DND-41 (cell line): Measurements from ENCODE around the gene MORN1.
"Not testable (repeated sequence)": the region's sequence is repeated elsewhere in the genome, so short reads cannot be mapped to it uniquely, and the experiment has no call there.

Experiments
- ATAC-seq: fragments of 200-7000 bp; cut with Tn5 transposase; 3 replicates; pipeline ENCODE4 v1.9.1; 2021; ENCODE audit warnings: low read depth; ENCODE audit not compliant: insufficient read depth
- DNase-seq: peaks from one replicate; pipeline ENCODE4 v3.0.0-alpha.2; 2020
- H2AFZ ChIP-seq: 2 replicates; pipeline ENCODE4 v1.6.0; 2012; ENCODE audit warnings: low read depth, low read length
- H3K27ac ChIP-seq: 2 replicates; pipeline ENCODE4 v1.5.1; 2012; ENCODE audit warnings: low read length, inconsistent platforms
- H3K27me3 ChIP-seq: fragments of 200-600 bp; sonication (generic); 2 replicates; pipeline ENCODE4 v1.6.0; 2012; ENCODE audit warnings: low read length, mild to moderate bottlenecking, inconsistent platforms; ENCODE audit not compliant: insufficient read depth, poor library complexity
- H3K36me3 ChIP-seq: 2 replicates; pipeline ENCODE4 v1.5.1; 2012; ENCODE audit warnings: low read length, inconsistent platforms; ENCODE audit not compliant: insufficient read depth
- H3K4me1 ChIP-seq: 2 replicates; pipeline ENCODE4 v1.5.1; 2012; ENCODE audit warnings: mild to moderate bottlenecking, low read length; ENCODE audit not compliant: insufficient read depth
- H3K4me2 ChIP-seq: 2 replicates; pipeline ENCODE4 v1.6.0; 2012; ENCODE audit warnings: mild to moderate bottlenecking, moderate library complexity, low read length, inconsistent platforms; ENCODE audit not compliant: insufficient read depth
- H3K4me3 ChIP-seq, 2 experiments: fragments of 200-600 bp in 1 of 2; shearing (Covaris generic) in 1 of 2; 2 replicates each; pipeline ENCODE4 v1.5.1; 2012 to 2016; ENCODE audit warnings: inconsistent platforms in 2 of 2, low read length in 2 of 2, mild to moderate bottlenecking in 2 of 2, low read depth in 1 of 2, moderate library complexity in 1 of 2
- H3K79me2 ChIP-seq: 2 replicates; pipeline ENCODE4 v1.6.0; 2012; ENCODE audit warnings: low read length, inconsistent platforms; ENCODE audit not compliant: insufficient read depth
- H3K9ac ChIP-seq: 2 replicates; pipeline ENCODE4 v1.6.0; 2012; ENCODE audit warnings: low read depth, mild to moderate bottlenecking, inconsistent platforms, low read length, moderate library complexity
- H3K9me3 ChIP-seq: 2 replicates; pipeline ENCODE4 v1.5.1; 2012; ENCODE audit warnings: low read length, moderate library complexity, mild to moderate bottlenecking, inconsistent platforms; ENCODE audit not compliant: insufficient read depth, severe bottlenecking
- H4K20me1 ChIP-seq: 2 replicates; pipeline ENCODE4 v1.6.0; 2012; ENCODE audit warnings: low read length; ENCODE audit not compliant: insufficient read depth
- CTCF ChIP-seq: IDR thresholded peaks from 2 replicates; pipeline ENCODE4 v1.5.1; 2012; ENCODE audit warnings: borderline replicate concordance, low read length, moderate library complexity, mild to moderate bottlenecking; ENCODE audit not compliant: poor library complexity, severe bottlenecking; ENCODE audit errors: extremely low read depth
- EZH2 ChIP-seq: IDR thresholded peaks from 3 replicates; pipeline ENCODE4 v1.6.1; 2012; ENCODE audit warnings: borderline replicate concordance, low read depth, mild to moderate bottlenecking, moderate library complexity, low read length, inconsistent platforms; ENCODE audit not compliant: severe bottlenecking

The MORN1 gene

GRCh38 chr1:2297246-2298011, 93.9 kb downstream of the MORN1 start:
- Histone ChIP-seq H2AFZ (no peak overlapping the region), H3K4me1 (peaks cover 39% of the 10 kb centered on the region), H3K36me3 (no peaks in the 10 kb centered on the region; the same call in 1 of the 2 replicates), H3K9ac (no peak overlapping the region), H3K9me3 (no peaks in the 10 kb centered on the region), H3K27me3 (no peaks in the 10 kb centered on the region), H3K4me2 (no peak overlapping the region), H3K79me2 (peaks cover 83% of the 10 kb centered on the region), H3K4me3 (no peak overlapping the region), H4K20me1 (peaks cover 92% of the 10 kb centered on the region), H3K27ac (no peak overlapping the region)
- no peak for ATAC-seq
- TF ChIP-seq CTCF, result no peak
- TF ChIP-seq EZH2, result no peak
- DNase-seq, result no peak

DNA sequence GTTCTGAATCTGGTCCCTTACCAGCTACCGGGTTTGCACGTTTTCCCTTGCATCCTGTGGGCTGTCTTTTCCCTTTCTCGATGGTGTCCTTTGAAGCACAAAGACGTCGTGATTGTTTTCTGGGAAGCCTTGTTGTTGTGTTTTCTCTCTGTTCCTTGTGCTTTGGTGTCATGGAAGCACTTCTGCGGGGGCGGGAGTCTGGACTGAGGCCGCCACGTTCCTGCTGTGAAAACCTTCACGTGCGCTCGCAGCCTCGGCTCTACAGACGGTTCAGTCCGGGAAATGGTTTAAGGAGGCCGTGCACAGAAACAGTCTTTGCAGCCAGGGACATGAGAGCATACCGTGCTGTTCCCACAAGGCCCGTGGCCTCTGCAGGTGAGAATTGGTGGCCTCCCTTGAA, 94.7 kb downstream of the MORN1 start:
- Histone ChIP-seq H3K9ac (no peak overlapping the region), H3K79me2 (peaks cover 83% of the 10 kb centered on the region), H3K4me2 (no peak overlapping the region), H2AFZ (no peak overlapping the region), H3K27me3 (no peaks in the 10 kb centered on the region), H3K36me3 (no peaks in the 10 kb centered on the region), H4K20me1 (peaks cover 90% of the 10 kb centered on the region), H3K27ac (no peak overlapping the region), H3K4me1 (peaks cover 40% of the 10 kb centered on the region), H3K4me3 (no peak overlapping the region), H3K9me3 (no peaks in the 10 kb centered on the region)
- no peak for DNase-seq
- no peak for TF ChIP-seq EZH2
- TF ChIP-seq CTCF, result no peak
- ATAC-seq, result no peak

DNA sequence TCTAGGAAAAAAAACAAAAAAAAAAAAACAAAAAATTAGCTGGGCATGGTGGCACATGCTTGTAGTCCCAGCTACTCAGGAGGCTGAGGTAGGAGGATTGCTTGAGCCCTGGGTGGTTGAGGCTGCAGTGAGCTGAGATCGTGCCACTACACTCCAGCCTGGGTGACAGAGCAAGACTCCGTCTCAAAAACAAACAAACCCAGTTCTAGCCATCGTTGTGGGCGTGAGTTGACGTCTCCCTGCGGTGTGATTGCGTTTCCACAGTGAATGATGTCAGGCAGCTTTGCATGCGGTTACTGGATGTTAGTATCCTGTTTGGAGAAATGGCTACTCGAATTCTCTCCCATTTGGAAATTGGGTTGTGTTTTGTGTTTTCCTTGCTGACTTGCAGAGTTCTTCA, 95.1 kb downstream of the MORN1 start:
- ATAC-seq, H3K4me2 ChIP-seq, DNase-seq, H3K4me3 ChIP-seq, H2AFZ ChIP-seq, H3K9me3 ChIP-seq, H3K9ac ChIP-seq, H3K36me3 ChIP-seq, H3K27ac ChIP-seq, H3K27me3 ChIP-seq: not testable (repeated sequence)
- Histone ChIP-seq H3K79me2 (peaks cover 82% of the 10 kb centered on the region), H3K4me1 (peaks cover 40% of the 10 kb centered on the region), H4K20me1 (peaks cover 87% of the 10 kb centered on the region)

- no peak overlapping the region for H3K4me2 ChIP-seq
- no peaks in the 10 kb centered on the region for H3K9me3 ChIP-seq
- DNase-seq, result no peak
- H4K20me1 ChIP-seq, result peaks cover 87% of the 10 kb centered on the region
- H3K27me3 ChIP-seq, result no peaks in the 10 kb centered on the region
- no peak overlapping the region for H2AFZ ChIP-seq
- no peak overlapping the region for H3K9ac ChIP-seq
- no peak for TF ChIP-seq CTCF
- no peak for TF ChIP-seq EZH2
- H3K27ac ChIP-seq, result no peak overlapping the region
- no peak overlapping the region for H3K4me3 ChIP-seq
- H3K4me1 ChIP-seq, result peaks cover 40% of the 10 kb centered on the region
- no peaks in the 10 kb centered on the region for H3K36me3 ChIP-seq
- no peak for ATAC-seq
- H3K79me2 ChIP-seq, result peaks cover 82% of the 10 kb centered on the region
Observed at GRCh38 chr1:2295526-2295925, 95.8 kb downstream of the MORN1 start.
